GM21825 (cell line): ENCODE results near the gene TMEM158.

ENCODE experiments used
- ATAC-seq: cut with Tn5 transposase; IDR thresholded peaks from one replicate; pipeline ENCODE4 v1.9.1; 2021; ENCODE audit warnings: mild to moderate bottlenecking, moderate library complexity; ENCODE audit not compliant: unreplicated experiment

The TMEM158 gene

GRCh38 chr3:45226206-45226915 lies at the start of gene TMEM158:
Gene TMEM158 (minus strand): TSS chr3:45226287. CDS start chr3:45226027, 260 bp downstream.
- peak; percentile 60 for ATAC-seq

GRCh38 chr3:45275006-45275704 lies 49.1 kb upstream of the TMEM158 start:
- no peak for ATAC-seq

DNA sequence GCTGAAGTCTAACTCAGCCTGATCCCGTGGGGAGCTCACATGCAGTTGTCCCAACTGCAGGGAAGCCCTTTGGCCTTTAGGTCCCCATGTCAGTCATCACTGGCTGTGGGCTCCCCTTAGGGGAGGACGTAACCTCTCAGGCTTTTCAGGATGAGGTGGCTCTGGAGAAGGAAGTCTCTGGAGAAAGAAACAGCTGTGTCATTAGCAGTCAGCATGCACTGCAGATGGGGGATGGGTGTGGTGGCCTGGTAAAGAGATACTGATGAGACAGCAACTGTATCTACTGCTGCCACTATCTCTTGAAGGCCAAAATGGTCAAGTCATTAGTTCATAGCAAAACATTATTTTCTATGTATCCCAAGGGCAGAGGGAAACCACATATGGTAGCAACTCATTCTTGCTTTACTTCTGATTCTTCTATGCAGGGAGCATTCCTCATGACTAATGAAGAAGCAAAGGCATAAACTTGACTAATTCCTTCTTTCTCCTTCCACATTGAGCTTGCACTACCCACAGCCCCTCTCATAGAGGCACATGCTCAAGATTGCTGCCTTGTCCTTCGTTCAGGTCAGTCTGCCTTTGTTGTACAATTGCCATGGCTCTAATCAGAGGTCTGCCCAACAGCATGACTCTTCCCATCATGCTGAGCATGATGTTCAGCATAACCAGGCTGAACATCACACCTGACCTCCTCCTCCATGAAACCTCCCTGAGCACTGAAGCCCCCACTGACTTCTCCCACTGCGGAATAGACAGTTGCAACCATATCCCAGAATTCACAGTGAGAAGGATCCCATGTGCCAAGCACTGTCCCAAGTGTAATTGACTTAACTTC lies 47.8 kb upstream of the TMEM158 start:
- ATAC-seq = no peak

- ATAC-seq = no peak
These were observed 46.9 kb upstream of the TMEM158 start for GRCh38 chr3:45272828-45273470.

DNA sequence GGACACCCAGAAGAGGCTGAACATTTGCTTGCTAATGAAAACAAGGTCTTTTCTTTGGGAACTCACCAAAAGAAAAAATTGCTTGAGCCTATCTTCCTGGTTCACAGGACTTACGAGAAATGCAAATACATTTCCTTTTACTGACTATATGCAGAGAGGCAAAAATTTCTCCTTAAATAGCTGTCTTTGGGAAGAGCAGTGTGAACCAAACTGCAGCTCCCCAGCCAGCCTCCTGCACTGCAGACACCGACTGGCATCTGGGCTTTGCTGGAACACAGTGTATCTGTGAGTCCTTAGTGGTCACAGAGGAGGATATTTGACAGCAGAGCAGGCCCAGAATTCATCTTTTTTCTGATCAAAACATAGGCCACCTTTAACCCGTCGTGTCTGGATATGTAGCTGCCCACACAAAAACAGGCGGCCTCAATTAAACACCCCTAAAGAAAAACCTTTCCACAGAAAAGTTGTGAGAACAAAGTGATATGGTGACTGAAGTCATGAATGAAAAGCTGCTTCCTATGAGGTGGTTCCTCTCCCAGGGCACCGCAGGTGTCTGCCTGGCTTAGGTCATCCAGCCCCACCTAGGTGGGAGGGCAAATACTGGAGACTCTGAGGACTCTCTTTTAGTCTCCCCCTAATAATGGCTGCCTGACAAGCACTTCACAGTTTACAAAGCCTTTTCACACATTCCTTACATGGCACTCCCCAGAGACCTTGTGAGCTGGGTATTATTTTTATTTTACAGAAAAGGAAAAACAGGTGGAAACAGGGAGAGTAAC lies 46.1 kb upstream of the TMEM158 start:
- no peak for ATAC-seq

DNA sequence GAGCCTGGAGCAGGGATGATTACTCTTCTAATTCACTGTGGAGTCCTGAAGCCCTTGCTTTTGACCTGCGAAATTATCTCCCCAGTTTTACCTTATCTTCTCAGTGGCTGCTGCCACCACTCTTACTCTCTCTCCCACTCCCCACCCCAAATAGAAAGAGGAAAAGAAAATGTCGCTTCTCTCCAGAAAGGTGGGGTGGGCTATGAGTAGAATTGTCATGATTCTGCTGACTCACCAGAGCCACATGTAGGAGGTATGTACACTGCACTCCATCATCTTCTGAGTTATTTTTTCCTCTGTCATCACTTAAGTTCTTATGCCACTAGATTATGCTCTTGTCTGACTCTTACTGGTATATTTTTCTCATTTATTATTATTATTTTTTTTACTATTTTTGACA lies 43.9 kb upstream of the TMEM158 start:
- no peak for ATAC-seq

DNA sequence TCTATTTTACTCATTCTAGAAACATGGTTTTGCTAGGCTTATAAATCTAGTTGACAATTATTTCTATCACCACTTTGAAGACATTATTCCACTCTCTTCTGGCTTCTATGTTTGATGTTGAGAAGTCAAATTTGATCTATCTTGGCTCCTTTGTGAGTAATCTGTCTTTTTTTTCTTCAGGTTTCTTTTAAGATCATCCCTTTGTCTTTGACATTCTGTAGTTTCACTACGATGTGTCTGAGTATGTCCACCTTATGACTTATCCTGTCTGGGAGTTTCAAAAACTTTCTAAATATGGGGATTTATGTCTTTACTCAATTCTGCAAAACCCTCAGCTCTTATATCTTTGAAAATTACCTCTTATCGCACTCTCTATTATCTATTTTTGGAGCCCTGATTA lies 41.0 kb upstream of the TMEM158 start:
- no peak for ATAC-seq

- no peak for ATAC-seq
These were observed 35.4 kb upstream of the TMEM158 start for GRCh38 chr3:45261333-45262110.

- no peak for ATAC-seq
These were observed 33.0 kb upstream of the TMEM158 start for GRCh38 chr3:45259133-45259532.

DNA sequence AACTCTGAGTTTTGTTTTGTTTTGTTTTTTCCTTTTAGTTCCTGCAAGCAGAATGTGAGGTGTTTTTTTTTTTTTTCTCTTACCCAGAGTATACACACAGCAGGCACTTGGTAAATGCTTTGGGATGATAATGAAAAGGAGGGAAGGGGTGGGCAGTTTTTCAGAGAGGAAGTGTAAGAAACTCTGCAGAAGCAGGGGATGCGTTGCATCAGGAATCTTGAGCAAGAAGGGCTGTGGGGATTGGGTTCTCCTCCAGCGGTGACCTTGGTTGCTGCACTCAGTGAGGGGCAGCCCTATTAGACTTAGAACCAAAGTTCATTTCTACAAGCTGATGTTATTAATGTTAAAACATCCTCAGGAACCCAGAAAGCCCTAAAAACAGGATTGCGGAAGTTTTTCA lies 32.2 kb upstream of the TMEM158 start:
- no peak for ATAC-seq

- no peak for ATAC-seq
These were observed 27.2 kb upstream of the TMEM158 start for GRCh38 chr3:45253316-45253715.

GRCh38 chr3:45252826-45253225 lies 26.7 kb upstream of the TMEM158 start:
- no peak for ATAC-seq

DNA sequence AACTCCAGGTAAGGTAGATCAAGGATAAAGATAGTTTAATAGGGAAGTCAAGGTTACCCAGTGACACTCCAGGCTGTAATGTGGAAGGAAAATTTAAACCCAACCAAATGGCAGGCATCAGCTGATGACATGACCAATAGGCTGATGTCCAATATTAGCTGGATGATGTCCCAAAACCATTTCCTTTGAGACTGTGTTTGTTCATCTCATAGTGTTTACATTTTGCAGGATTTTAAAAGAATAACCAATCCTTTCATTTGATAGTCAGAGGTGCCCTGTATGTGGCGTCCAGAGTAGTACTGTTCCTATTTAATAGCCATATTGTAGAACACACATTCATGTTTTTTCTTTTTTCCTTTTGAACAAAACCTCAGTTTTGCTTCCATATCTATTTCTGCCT lies 23.3 kb upstream of the TMEM158 start:
- ATAC-seq = no peak

- ATAC-seq = no peak
These were observed 20.2 kb upstream of the TMEM158 start for GRCh38 chr3:45246241-45246640.

- no peak for ATAC-seq
These were observed 18.3 kb upstream of the TMEM158 start for GRCh38 chr3:45244356-45244755.

GRCh38 chr3:45241206-45241605 lies 15.1 kb upstream of the TMEM158 start:
- no peak for ATAC-seq

DNA sequence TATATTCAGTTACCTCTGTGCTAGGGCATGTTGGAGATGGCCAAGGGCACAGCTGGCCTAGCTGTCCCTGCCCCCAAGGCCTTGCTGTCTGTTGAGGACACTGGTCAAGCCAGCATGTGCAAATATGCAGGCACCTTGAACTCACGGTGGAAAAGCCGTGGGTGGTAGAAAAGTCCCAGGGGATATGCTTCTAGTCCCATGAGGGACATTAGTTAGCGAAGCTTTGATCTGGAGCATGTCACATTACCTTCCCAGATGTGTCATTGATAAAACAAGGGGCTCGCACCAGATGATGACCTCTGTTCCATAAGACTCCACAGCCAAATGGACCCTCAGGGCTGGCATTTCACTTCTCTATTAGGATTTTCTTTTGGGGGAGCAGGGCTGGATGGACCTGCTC lies 14.2 kb upstream of the TMEM158 start:
- ATAC-seq = no peak

- no peak for ATAC-seq
These were observed 13.2 kb upstream of the TMEM158 start for GRCh38 chr3:45239254-45239653.

DNA sequence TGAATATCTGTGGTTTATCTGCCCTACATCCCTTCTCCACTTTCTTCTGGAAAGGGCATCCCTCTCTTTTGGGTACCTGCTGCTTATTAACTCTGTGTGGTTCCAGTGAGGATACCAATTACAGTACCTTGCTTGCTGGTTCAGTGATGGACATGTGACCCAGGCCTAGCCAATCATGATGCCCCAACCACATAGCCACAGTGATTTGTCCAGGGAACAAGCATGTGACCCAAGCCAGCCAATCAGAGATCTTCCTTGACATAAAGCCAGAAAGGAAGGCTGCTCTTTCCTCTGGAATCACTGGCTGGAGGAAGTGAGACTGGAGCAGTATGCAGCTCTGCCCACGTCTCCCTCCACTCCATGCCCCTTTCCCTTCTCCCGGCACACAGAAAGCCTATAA lies 10.9 kb upstream of the TMEM158 start:
- no peak for ATAC-seq

DNA sequence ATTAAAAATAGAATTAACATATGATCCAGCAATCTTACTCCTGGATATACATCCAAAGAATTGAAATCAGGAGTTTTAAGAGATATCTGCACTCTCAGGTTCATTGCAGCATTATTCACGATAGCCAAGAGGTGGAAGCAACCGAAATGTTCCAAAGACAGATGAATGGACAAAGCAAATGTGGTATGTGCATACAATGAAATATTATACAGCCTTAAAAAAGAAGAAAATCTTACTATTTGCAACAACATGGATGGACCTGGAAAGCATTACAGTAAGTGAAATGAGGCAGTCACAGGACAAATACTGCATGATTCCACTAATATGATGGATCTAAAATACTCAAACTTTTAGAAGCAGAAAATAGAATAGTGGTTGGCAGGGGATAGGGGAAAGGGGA lies 9.3 kb upstream of the TMEM158 start:
- no peak for ATAC-seq
